ENCODE results near the gene BBS2. TPM values are rescaled to one million over a fixed set of nuclear protein-coding genes. Genes with fewer than 3 reads are reported as not detected.

Gene BBS2
- total and polyA plus RNA-seq, 2 of the 13 experiments (the other 11 are each of a cell fraction or from before 2014, with no cell fraction given), result 59.7 to 68.3 TPM

DNA sequence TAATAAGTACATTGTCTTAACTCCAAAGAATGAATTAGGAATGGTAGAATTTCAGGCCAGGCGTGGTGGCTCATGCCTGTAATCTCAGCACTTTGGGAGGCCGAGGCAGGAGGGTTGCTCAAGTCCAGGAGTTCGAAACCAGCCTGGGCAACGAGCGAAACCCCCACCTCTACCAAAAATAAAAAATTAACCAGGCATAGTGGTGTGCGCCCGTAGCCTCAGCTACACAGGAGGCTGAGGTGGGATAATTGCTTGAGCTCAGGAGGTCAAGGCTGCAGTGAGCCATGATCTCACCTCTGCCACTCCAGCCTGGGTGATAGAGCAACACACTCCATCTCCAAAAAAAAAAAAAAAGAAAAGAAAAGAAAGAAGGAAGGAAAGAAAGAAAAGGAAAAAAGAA is 18.5 kb upstream of the BBS2 start (continued):
- TF ChIP-seq, protein P1, sequence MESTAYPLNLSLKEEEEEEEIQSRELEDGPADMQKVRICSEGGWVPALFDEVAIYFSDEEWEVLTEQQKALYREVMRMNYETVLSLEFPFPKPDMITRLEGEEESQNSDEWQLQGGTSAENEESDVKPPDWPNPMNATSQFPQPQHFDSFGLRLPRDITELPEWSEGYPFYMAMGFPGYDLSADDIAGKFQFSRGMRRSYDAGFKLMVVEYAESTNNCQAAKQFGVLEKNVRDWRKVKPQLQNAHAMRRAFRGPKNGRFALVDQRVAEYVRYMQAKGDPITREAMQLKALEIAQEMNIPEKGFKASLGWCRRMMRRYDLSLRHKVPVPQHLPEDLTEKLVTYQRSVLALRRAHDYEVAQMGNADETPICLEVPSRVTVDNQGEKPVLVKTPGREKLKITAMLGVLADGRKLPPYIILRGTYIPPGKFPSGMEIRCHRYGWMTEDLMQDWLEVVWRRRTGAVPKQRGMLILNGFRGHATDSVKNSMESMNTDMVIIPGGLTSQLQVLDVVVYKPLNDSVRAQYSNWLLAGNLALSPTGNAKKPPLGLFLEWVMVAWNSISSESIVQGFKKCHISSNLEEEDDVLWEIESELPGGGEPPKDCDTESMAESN (CRISPR knock-in tag; conservative IDR thresholded peaks at IDR 0.05), result no peak
- TF ChIP-seq, protein P2, sequence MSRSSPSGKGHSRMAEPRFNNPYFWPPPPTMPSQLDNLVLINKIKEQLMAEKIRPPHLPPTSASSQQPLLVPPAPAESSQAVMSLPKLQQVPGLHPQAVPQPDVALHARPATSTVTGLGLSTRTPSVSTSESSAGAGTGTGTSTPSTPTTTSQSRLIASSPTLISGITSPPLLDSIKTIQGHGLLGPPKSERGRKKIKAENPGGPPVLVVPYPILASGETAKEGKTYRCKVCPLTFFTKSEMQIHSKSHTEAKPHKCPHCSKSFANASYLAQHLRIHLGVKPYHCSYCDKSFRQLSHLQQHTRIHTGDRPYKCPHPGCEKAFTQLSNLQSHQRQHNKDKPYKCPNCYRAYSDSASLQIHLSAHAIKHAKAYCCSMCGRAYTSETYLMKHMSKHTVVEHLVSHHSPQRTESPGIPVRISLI (CRISPR knock-in tag; IDR thresholded peaks at IDR 0.05; ENCODE audit: borderline replicate concordance), result peak; percentile 68; the same call in 1 of the 2 replicates
- peak; percentile 65 for TF ChIP-seq MED1 (CRISPR knock-in tag; IDR thresholded peaks at IDR 0.05)
- TF ChIP-seq, protein P3, sequence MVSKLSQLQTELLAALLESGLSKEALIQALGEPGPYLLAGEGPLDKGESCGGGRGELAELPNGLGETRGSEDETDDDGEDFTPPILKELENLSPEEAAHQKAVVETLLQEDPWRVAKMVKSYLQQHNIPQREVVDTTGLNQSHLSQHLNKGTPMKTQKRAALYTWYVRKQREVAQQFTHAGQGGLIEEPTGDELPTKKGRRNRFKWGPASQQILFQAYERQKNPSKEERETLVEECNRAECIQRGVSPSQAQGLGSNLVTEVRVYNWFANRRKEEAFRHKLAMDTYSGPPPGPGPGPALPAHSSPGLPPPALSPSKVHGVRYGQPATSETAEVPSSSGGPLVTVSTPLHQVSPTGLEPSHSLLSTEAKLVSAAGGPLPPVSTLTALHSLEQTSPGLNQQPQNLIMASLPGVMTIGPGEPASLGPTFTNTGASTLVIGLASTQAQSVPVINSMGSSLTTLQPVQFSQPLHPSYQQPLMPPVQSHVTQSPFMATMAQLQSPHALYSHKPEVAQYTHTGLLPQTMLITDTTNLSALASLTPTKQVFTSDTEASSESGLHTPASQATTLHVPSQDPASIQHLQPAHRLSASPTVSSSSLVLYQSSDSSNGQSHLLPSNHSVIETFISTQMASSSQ (IDR thresholded peaks at IDR 0.05; ENCODE audit: low read depth), result peak; percentile 43; the same call in 1 of the 2 replicates
- TF ChIP-seq, protein P3 (CRISPR knock-in tag; IDR thresholded peaks at IDR 0.05; ENCODE audit: borderline replicate concordance), result peak; percentile 70; the same call in 1 of the 2 replicates
- TF ChIP-seq, protein P4, sequence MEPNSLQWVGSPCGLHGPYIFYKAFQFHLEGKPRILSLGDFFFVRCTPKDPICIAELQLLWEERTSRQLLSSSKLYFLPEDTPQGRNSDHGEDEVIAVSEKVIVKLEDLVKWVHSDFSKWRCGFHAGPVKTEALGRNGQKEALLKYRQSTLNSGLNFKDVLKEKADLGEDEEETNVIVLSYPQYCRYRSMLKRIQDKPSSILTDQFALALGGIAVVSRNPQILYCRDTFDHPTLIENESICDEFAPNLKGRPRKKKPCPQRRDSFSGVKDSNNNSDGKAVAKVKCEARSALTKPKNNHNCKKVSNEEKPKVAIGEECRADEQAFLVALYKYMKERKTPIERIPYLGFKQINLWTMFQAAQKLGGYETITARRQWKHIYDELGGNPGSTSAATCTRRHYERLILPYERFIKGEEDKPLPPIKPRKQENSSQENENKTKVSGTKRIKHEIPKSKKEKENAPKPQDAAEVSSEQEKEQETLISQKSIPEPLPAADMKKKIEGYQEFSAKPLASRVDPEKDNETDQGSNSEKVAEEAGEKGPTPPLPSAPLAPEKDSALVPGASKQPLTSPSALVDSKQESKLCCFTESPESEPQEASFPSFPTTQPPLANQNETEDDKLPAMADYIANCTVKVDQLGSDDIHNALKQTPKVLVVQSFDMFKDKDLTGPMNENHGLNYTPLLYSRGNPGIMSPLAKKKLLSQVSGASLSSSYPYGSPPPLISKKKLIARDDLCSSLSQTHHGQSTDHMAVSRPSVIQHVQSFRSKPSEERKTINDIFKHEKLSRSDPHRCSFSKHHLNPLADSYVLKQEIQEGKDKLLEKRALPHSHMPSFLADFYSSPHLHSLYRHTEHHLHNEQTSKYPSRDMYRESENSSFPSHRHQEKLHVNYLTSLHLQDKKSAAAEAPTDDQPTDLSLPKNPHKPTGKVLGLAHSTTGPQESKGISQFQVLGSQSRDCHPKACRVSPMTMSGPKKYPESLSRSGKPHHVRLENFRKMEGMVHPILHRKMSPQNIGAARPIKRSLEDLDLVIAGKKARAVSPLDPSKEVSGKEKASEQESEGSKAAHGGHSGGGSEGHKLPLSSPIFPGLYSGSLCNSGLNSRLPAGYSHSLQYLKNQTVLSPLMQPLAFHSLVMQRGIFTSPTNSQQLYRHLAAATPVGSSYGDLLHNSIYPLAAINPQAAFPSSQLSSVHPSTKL (CRISPR knock-in tag; IDR thresholded peaks at IDR 0.05), result peak; percentile 57
- TF ChIP-seq, protein P5, sequence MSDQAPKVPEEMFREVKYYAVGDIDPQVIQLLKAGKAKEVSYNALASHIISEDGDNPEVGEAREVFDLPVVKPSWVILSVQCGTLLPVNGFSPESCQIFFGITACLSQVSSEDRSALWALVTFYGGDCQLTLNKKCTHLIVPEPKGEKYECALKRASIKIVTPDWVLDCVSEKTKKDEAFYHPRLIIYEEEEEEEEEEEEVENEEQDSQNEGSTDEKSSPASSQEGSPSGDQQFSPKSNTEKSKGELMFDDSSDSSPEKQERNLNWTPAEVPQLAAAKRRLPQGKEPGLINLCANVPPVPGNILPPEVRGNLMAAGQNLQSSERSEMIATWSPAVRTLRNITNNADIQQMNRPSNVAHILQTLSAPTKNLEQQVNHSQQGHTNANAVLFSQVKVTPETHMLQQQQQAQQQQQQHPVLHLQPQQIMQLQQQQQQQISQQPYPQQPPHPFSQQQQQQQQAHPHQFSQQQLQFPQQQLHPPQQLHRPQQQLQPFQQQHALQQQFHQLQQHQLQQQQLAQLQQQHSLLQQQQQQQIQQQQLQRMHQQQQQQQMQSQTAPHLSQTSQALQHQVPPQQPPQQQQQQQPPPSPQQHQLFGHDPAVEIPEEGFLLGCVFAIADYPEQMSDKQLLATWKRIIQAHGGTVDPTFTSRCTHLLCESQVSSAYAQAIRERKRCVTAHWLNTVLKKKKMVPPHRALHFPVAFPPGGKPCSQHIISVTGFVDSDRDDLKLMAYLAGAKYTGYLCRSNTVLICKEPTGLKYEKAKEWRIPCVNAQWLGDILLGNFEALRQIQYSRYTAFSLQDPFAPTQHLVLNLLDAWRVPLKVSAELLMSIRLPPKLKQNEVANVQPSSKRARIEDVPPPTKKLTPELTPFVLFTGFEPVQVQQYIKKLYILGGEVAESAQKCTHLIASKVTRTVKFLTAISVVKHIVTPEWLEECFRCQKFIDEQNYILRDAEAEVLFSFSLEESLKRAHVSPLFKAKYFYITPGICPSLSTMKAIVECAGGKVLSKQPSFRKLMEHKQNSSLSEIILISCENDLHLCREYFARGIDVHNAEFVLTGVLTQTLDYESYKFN (CRISPR knock-in tag; conservative IDR thresholded peaks at IDR 0.05), result peak; percentile 76
- TF ChIP-seq RFXANK (CRISPR knock-in tag; IDR thresholded peaks at IDR 0.05), result no peak
- peak; percentile 29 for TF ChIP-seq ASH2L (IDR thresholded peaks at IDR 0.05; ENCODE audit: insufficient read length, low read depth, low read length)
- TF ChIP-seq ATF7 (IDR thresholded peaks at IDR 0.05), result peak; percentile 21; the same call in 1 of the 2 replicates
- 0 out of 2 replicates have a peak, but pooled peaks have one; percentile 63 for TF ChIP-seq ATF7 (CRISPR knock-in tag; IDR thresholded peaks at IDR 0.05)
- peak; percentile 70 for TF ChIP-seq SALL1 (CRISPR knock-in tag; IDR thresholded peaks at IDR 0.05)
- 0 out of 2 replicates have a peak, but pooled peaks have one; percentile 26 for TF ChIP-seq ZMAT3 (CRISPR knock-in tag; conservative IDR thresholded peaks at IDR 0.05)
- no peak for TF ChIP-seq RELA (CRISPR knock-in tag; IDR thresholded peaks at IDR 0.05)

All from HepG2 (cell line).